A204.1 (cell line): ENCODE measurements around the gene C1orf210.

ENCODE experiments used
- FAIRE-seq: peaks from 2 replicates; lab custom pipeline; 2012; peaks lifted over from hg19 to GRCh38; lab: Jason Lieb, UNC

The C1orf210 gene

DNA sequence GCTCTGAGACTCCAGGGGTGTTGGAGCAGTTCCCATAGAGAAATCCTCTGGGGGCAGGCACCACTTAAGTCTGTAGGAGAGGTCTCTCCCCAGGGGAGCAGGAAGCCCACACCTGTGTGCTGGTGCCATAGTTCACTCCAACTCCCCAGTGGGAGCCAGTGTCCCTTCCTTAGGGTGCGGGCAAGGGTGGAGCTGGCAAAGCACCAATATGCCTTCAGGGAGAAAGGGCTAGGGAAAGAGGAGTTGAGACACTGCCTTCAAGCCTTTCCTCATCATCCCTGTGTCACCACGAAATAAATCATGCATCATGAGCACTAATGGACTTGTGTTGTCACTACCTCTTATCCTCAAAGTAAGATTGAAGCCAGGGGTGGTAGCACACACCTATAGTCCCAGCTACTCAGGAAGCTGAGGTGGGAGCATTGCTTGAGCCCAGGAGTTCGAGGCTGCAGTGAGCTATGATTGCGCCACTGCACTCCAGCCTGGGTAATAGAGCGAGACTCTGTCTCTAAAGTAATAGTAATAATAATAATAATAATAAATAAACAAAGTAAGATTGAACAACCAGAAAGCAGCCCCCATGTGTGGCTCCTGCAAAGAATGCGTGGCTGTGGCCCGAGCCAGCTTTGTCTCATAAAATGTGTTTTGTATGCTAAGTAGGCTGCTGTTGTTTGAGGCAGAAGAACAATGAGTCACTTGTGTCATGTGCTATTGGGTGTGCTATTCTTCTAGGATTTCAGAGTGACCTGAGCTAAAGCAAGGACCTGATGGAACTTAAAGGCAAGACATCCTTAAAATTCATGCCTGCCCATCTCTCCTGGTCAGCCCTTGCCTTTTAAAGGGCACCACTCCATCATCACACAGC, 8.7 kb upstream of the C1orf210 start:
- FAIRE-seq: no peak

DNA sequence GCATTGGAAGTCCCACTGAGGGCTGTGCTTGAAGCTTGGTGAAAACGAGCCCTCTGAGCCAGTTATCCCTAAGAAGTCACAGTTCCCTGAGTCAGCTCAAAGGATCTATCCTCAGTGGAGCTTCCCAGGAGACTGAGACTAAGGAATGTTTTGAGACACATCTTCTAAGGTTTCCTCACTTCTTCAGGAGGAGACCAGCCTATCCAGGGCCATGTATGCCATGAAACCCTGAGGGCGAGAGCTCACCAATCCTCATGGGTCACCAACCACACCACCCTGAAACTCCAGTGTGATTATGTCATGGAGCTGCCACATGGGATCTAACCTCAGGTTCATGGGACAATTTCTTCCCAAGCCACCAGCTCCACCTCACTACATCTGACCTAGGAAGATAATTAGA, 7.8 kb upstream of the C1orf210 start:
- no peak for FAIRE-seq

- no peak for FAIRE-seq
These were observed 7.3 kb upstream of the C1orf210 start for GRCh38 chr1:43292679-43293078.

- no peak for FAIRE-seq
These were observed 6.8 kb upstream of the C1orf210 start for GRCh38 chr1:43292216-43292615.

- FAIRE-seq: no peak
These were observed 3.7 kb upstream of the C1orf210 start for GRCh38 chr1:43288785-43289706.

DNA sequence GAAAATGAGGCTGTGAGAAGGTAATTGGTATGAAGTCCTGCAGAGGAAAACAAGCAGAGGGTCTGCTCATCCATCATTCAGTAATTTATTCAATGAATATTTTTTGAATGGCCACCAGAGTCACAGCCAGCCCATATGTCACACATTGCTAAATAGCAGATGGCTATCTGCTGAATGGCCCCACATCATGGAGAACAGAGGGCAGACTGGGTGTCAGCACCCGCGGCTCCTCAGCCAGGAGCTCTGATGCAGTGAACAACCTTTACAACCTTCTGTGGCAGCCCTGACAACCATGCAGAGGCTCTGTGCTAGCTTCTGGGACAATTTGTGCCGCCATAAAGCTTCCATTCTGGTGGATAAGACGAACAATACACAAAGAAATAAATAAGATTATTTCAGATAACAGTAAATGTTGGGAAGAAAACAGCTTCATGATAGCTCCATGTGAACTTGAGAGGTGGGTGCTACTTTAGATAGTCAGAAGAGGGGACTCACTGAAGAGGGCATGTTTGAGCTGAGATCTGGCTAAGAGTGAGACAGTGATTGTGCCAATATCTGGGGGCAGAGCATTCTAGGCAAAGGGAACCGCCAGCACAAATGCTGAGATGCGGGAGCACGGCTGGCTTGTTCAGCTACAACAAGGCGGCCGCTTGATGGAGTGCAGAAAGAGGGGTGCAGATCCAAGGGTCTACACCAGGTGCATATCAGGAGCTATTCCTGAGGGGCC, 2.8 kb upstream of the C1orf210 start:
- no peak for FAIRE-seq

GRCh38 chr1:43286533-43286932, 1.2 kb upstream of the C1orf210 start:
- no peak for FAIRE-seq

GRCh38 chr1:43286115-43286514, 734 bp upstream of the C1orf210 start:
- no peak for FAIRE-seq

DNA sequence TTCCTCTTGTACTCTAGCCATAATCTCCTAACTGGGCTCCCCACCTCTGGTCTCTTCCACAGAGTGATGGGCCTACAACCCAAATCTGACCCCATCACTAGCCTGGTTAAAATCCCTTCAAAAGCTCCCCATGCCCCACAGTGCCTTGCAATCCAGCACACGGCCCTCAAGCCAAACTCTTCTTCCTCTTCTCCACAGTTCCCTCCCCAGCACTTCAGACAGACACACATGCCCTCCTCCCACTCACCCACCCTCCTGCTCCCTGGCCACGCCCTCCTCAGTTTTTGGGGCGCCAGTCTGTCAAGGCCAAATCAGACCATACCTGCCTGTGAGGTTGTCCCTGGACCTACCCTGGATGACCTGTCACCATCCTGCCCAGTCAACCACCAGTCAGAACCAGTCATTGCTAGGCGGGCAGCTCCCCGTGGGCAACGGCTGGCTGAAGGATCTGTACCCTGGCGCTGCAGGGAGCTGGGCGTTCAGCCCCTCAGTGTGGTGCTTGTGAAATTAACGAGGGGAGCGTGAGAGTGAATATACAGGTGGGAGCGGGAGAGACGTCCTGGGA, 753 bp downstream of the C1orf210 start:
- no peak for FAIRE-seq

GRCh38 chr1:43284065-43284464, 1.3 kb downstream of the C1orf210 start:
- FAIRE-seq: no peak

GRCh38 chr1:43282220-43283195, 2.9 kb downstream of the C1orf210 start:
- FAIRE-seq: no peak

DNA sequence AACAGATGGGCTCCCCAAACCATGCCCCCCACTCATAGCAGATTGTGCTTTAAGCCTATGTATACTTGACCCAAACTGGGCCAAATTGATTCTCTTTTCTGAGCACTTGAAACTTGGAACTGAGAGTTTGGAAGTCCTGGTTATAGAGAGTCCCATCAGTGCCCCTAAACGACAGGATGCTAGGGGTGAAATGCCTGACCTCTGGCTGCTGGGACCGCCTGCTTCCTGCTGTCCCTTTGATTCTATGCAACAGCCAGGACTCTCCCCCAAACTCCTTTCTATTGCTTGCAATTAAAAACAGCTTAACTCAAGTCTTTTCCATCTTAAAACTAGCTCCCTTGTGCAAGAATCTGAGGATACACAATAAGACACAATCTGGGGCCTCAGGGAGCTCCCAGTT, 4.7 kb downstream of the C1orf210 start:
- no peak for FAIRE-seq

GRCh38 chr1:43279666-43280065, 5.7 kb downstream of the C1orf210 start:
- no peak for FAIRE-seq

DNA sequence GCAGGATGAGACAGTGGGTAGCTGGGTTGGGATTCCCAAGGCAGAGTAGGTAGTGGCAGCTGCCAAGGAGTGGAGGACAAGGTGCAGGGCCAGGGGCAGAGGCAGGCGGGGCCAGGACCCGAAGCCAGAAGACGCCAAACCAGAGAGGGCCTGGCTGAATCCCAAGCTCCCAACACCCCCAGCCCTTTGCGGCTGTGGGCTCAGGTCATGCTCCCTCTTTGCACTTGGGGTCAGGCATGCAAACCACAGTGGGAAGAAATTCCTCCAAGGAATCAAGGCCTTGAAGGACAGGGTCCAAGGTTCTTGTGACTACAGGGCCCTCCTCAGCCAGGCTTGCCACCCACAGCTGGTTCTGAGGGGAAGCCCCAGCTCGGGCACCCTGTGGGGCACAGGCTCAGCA, 6.2 kb downstream of the C1orf210 start:
- FAIRE-seq: no peak

- no peak for FAIRE-seq
These were observed 8.1 kb downstream of the C1orf210 start for GRCh38 chr1:43277116-43277876.

GRCh38 chr1:43276673-43277072, 8.7 kb downstream of the C1orf210 start:
- no peak for FAIRE-seq

- no peak for FAIRE-seq
These were observed 9.4 kb downstream of the C1orf210 start for GRCh38 chr1:43275826-43276620.

GRCh38 chr1:43274804-43275180, 10.6 kb downstream of the C1orf210 start:
- FAIRE-seq: no peak

- no peak for FAIRE-seq
These were observed 11.1 kb downstream of the C1orf210 start for GRCh38 chr1:43274125-43274803.
